ENCODE measurements around the gene BCL2.

Gene BCL2

GRCh38 chr18:63318889-63319382 lies 633 bp downstream of the BCL2 start:
- Mint-ChIP-seq H3K27me3 (ENCODE audit: low read depth) (no peaks in the 10 kb centered on the region), H3K9me3 (no peaks in the 10 kb centered on the region), H3K27ac (peak overlapping the region; percentile 98), H3K4me1 (ENCODE audit: low read depth) (peaks cover 37% of the 10 kb centered on the region), H3K4me3 (peak overlapping the region; percentile 100), H3K36me3 (ENCODE audit: low read depth) (peaks cover 45% of the 10 kb centered on the region)

GRCh38 chr18:63317982-63318888 lies 1.3 kb downstream of the BCL2 start:
- H3K9me3 Mint-ChIP-seq: no peaks in the 10 kb centered on the region

GRCh38 chr18:63317556-63317946 lies 2.0 kb downstream of the BCL2 start:
- H3K4me1 Mint-ChIP-seq (ENCODE audit: low read depth): peaks cover 42% of the 10 kb centered on the region
- peaks cover 50% of the 10 kb centered on the region for H3K36me3 Mint-ChIP-seq (ENCODE audit: low read depth)
- no peaks in the 10 kb centered on the region for H3K9me3 Mint-ChIP-seq
- H3K27ac Mint-ChIP-seq: peak overlapping the region; percentile 78
- H3K4me3 Mint-ChIP-seq: peak overlapping the region; percentile 95
- H3K27me3 Mint-ChIP-seq (ENCODE audit: low read depth): no peaks in the 10 kb centered on the region

More at GRCh38 chr18:63317982-63318888, 1.3 kb downstream of the BCL2 start:
- H3K4me1 Mint-ChIP-seq (ENCODE audit: low read depth): peaks cover 43% of the 10 kb centered on the region
- H3K27ac Mint-ChIP-seq: peak overlapping the region; percentile 98
- H3K4me3 Mint-ChIP-seq: peak overlapping the region; percentile 100
- H3K27me3 Mint-ChIP-seq (ENCODE audit: low read depth): no peaks in the 10 kb centered on the region
- peaks cover 50% of the 10 kb centered on the region for H3K36me3 Mint-ChIP-seq (ENCODE audit: low read depth)

- H3K27me3 Mint-ChIP-seq (ENCODE audit: low read depth): no peaks in the 10 kb centered on the region
- no peaks in the 10 kb centered on the region for H3K9me3 Mint-ChIP-seq
- peak overlapping the region; percentile 95 for H3K4me3 Mint-ChIP-seq
- H3K27ac Mint-ChIP-seq: peak overlapping the region; percentile 78
- H3K36me3 Mint-ChIP-seq (ENCODE audit: low read depth): peaks cover 50% of the 10 kb centered on the region
- H3K4me1 Mint-ChIP-seq (ENCODE audit: low read depth): peaks cover 45% of the 10 kb centered on the region
Observed at GRCh38 chr18:63316612-63317555, 2.7 kb downstream of the BCL2 start.

GRCh38 chr18:63315876-63316275 lies 3.7 kb downstream of the BCL2 start:
- Mint-ChIP-seq H3K36me3 (ENCODE audit: low read depth) (peaks cover 59% of the 10 kb centered on the region), H3K27ac (peak overlapping the region; percentile 73), H3K4me1 (ENCODE audit: low read depth) (peaks cover 49% of the 10 kb centered on the region), H3K9me3 (no peaks in the 10 kb centered on the region), H3K27me3 (ENCODE audit: low read depth) (no peaks in the 10 kb centered on the region), H3K4me3 (peak overlapping the region; percentile 95)

GRCh38 chr18:63315131-63315662 lies 4.4 kb downstream of the BCL2 start:
- peaks cover 54% of the 10 kb centered on the region for H3K4me1 Mint-ChIP-seq (ENCODE audit: low read depth)
- H3K36me3 Mint-ChIP-seq (ENCODE audit: low read depth): peaks cover 65% of the 10 kb centered on the region
- peak overlapping the region; percentile 95 for H3K4me3 Mint-ChIP-seq
- H3K9me3 Mint-ChIP-seq: no peaks in the 10 kb centered on the region
- H3K27me3 Mint-ChIP-seq (ENCODE audit: low read depth): no peaks in the 10 kb centered on the region
- H3K27ac Mint-ChIP-seq: peak overlapping the region; percentile 21

- Mint-ChIP-seq H3K27ac (peak overlapping the region; percentile 50), H3K4me3 (peak overlapping the region; percentile 95), H3K27me3 (ENCODE audit: low read depth) (no peaks in the 10 kb centered on the region), H3K36me3 (ENCODE audit: low read depth) (peaks cover 70% of the 10 kb centered on the region), H3K4me1 (ENCODE audit: low read depth) (peaks cover 60% of the 10 kb centered on the region), H3K9me3 (no peaks in the 10 kb centered on the region)
Observed at GRCh38 chr18:63314062-63314790, 5.3 kb downstream of the BCL2 start.

GRCh38 chr18:63313396-63313917 lies 6.1 kb downstream of the BCL2 start:
- H3K9me3 Mint-ChIP-seq: no peaks in the 10 kb centered on the region
- H3K4me1 Mint-ChIP-seq (ENCODE audit: low read depth): peaks cover 64% of the 10 kb centered on the region
- H3K27ac Mint-ChIP-seq: peak overlapping the region; percentile 66
- no peaks in the 10 kb centered on the region for H3K27me3 Mint-ChIP-seq (ENCODE audit: low read depth)
- peak overlapping the region; percentile 95 for H3K4me3 Mint-ChIP-seq
- peaks cover 63% of the 10 kb centered on the region for H3K36me3 Mint-ChIP-seq (ENCODE audit: low read depth)

- H3K4me3 Mint-ChIP-seq: peak overlapping the region; percentile 95
- no peaks in the 10 kb centered on the region for H3K27me3 Mint-ChIP-seq (ENCODE audit: low read depth)
- no peaks in the 10 kb centered on the region for H3K9me3 Mint-ChIP-seq
- peaks cover 64% of the 10 kb centered on the region for H3K36me3 Mint-ChIP-seq (ENCODE audit: low read depth)
- no peak overlapping the region for H3K27ac Mint-ChIP-seq
- H3K4me1 Mint-ChIP-seq (ENCODE audit: low read depth): peaks cover 69% of the 10 kb centered on the region
Observed at GRCh38 chr18:63312737-63313395, 6.7 kb downstream of the BCL2 start.

GRCh38 chr18:63312019-63312409 lies 7.6 kb downstream of the BCL2 start:
- Mint-ChIP-seq H3K27ac (no peak overlapping the region), H3K27me3 (ENCODE audit: low read depth) (no peaks in the 10 kb centered on the region), H3K4me3 (peak overlapping the region; percentile 41), H3K4me1 (ENCODE audit: low read depth) (peaks cover 76% of the 10 kb centered on the region), H3K9me3 (no peaks in the 10 kb centered on the region), H3K36me3 (ENCODE audit: low read depth) (peaks cover 58% of the 10 kb centered on the region)

GRCh38 chr18:63311118-63312018 lies 8.2 kb downstream of the BCL2 start:
- H3K27me3 Mint-ChIP-seq (ENCODE audit: low read depth): no peaks in the 10 kb centered on the region
- no peaks in the 10 kb centered on the region for H3K9me3 Mint-ChIP-seq
- H3K4me1 Mint-ChIP-seq (ENCODE audit: low read depth): peaks cover 81% of the 10 kb centered on the region
- H3K4me3 Mint-ChIP-seq: no peak overlapping the region
- peaks cover 60% of the 10 kb centered on the region for H3K36me3 Mint-ChIP-seq (ENCODE audit: low read depth)
- H3K27ac Mint-ChIP-seq: peak overlapping the region; percentile 37

- Mint-ChIP-seq H3K27ac (peak overlapping the region; percentile 37), H3K4me1 (ENCODE audit: low read depth) (peaks cover 79% of the 10 kb centered on the region), H3K27me3 (ENCODE audit: low read depth) (no peaks in the 10 kb centered on the region), H3K36me3 (ENCODE audit: low read depth) (peaks cover 58% of the 10 kb centered on the region), H3K9me3 (no peaks in the 10 kb centered on the region), H3K4me3 (peak overlapping the region; percentile 62)
Observed at GRCh38 chr18:63309422-63309821, 10.1 kb downstream of the BCL2 start.
